ENCODE results near the gene C1QTNF5. TPM values are rescaled to one million over a fixed set of nuclear protein-coding genes. Genes with fewer than 3 reads are reported as not detected.

C1QTNF5 gene

Small RNA genes lying within 50 kb of the gene (small RNA-seq; reads per million reads assigned to genes)
- gene RF01225 (ENCODE audit: insufficient read depth) (not detected), gene RNU6-262P (ENCODE audit: insufficient read depth) (not detected)
